ENCODE measurements around the gene ILRUN. TPM values are rescaled to one million over a fixed set of nuclear protein-coding genes. Genes with fewer than 3 reads are reported as not detected.
"Not testable (repeated sequence)": the region's sequence is repeated elsewhere in the genome, so short reads cannot be mapped to it uniquely, and the experiment has no call there.

Gene ILRUN
- total and polyA plus RNA-seq, 12 donors: 18.2 to 84.1 (median 67.5) TPM

DNA sequence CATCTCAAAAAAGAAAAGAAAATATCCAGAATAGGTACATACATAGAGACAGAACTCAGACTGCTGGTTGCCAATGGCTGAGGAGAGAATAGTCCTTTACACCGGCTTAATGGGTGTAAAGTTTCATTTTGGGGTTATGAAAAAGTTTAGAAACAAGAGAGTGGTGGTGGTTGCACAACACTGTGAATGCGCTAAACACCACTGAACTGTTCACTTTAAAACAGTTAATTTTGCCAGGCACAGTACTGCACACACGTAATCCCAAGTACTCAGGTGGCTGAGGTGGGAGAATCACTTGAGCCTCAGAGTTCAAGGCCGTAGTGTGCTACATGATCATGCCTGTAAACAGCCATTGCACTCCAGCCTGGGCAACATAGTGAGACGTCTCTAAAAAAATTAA lies 7.6 kb downstream of the ILRUN start:
- WGBS, 4 donors: 79 to 92% (median 84%) methylated on average over 5 of the region's 5 CpGs
- no peaks in the 10 kb centered on the region for H3K9me3 ChIP-seq (replicated peaks in 1 of 3)
- no peak overlapping the region for H3K4me3 ChIP-seq
- no peak for TF ChIP-seq POLR2A (IDR thresholded peaks at IDR 0.05)
- TF ChIP-seq, protein P1, sequence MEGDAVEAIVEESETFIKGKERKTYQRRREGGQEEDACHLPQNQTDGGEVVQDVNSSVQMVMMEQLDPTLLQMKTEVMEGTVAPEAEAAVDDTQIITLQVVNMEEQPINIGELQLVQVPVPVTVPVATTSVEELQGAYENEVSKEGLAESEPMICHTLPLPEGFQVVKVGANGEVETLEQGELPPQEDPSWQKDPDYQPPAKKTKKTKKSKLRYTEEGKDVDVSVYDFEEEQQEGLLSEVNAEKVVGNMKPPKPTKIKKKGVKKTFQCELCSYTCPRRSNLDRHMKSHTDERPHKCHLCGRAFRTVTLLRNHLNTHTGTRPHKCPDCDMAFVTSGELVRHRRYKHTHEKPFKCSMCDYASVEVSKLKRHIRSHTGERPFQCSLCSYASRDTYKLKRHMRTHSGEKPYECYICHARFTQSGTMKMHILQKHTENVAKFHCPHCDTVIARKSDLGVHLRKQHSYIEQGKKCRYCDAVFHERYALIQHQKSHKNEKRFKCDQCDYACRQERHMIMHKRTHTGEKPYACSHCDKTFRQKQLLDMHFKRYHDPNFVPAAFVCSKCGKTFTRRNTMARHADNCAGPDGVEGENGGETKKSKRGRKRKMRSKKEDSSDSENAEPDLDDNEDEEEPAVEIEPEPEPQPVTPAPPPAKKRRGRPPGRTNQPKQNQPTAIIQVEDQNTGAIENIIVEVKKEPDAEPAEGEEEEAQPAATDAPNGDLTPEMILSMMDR (IDR thresholded peaks at IDR 0.05): no peak
- intact Hi-C loops (cut with DNase I): no loop called here
- no peak overlapping the region for H3K27ac ChIP-seq
- H3K36me3 ChIP-seq (replicated peaks in 1 of 2): no peaks in the 10 kb centered on the region
- H3K27me3 ChIP-seq: no peaks in the 10 kb centered on the region
- no peak for DNase-seq
- H3K4me1 ChIP-seq (replicated peaks in 1 of 2): peaks cover 23 to 28% of the 10 kb centered on the region in 2 donors

DNA sequence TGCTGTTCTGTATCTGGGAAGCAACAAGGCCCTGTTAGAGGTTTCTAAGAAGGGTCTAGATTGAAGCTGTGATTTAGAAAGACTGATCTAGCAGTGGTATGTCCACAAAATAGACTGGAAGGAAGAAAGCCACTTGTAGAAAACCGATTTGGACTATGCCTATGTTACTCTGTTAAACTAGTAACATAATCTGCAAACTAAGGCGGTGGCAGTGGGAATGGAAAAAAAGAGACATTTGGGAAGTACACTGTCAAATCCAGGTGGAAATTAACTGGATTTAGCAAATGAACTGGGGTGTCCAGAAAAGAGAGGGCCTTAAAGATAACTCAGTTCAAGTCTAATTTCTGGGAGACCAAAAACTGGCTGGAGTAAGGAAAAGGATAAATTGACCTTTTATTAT lies 11.6 kb downstream of the ILRUN start:
- Histone ChIP-seq H3K27ac (no peak overlapping the region), H3K4me1 (replicated peaks in 1 of 2) (peaks cover 16 to 28% of the 10 kb centered on the region in 2 donors), H3K27me3 (no peaks in the 10 kb centered on the region), H3K36me3 (replicated peaks in 1 of 2) (no peaks in the 10 kb centered on the region), H3K9me3 (replicated peaks in 1 of 3) (no peaks in the 10 kb centered on the region), H3K4me3 (no peak overlapping the region)
- intact Hi-C loops (cut with DNase I): no loop called here
- no peak for DNase-seq
- TF ChIP-seq POLR2A (IDR thresholded peaks at IDR 0.05): no peak
- TF ChIP-seq, protein P1 (IDR thresholded peaks at IDR 0.05): no peak
- WGBS, 4 donors: 87 to 97% (median 91%) methylated on average over 2 of the region's 2 CpGs

DNA sequence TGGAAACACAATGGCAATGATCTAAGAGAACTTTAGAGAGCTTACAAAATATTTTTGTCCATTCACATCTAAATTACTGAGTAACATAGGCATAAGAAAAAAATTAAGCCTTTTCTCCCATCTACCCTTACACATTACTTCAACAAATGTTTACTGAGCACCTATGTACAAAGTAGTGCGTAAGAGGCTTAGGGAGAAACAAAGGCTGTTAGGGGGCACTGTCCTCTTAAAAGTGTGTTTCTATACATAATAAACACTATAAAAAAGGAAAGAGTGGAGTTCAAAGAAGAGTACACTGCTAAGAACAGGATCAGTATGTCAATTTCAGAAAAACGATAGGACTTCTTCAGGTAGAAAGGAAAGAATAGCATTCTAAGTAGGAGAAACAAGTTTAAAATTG lies 12.2 kb downstream of the ILRUN start:
- DNase-seq: no peak
- 81 to 92% (median 87%) methylated on average over 2 of the region's 2 CpGs for WGBS, 4 donors

DNA sequence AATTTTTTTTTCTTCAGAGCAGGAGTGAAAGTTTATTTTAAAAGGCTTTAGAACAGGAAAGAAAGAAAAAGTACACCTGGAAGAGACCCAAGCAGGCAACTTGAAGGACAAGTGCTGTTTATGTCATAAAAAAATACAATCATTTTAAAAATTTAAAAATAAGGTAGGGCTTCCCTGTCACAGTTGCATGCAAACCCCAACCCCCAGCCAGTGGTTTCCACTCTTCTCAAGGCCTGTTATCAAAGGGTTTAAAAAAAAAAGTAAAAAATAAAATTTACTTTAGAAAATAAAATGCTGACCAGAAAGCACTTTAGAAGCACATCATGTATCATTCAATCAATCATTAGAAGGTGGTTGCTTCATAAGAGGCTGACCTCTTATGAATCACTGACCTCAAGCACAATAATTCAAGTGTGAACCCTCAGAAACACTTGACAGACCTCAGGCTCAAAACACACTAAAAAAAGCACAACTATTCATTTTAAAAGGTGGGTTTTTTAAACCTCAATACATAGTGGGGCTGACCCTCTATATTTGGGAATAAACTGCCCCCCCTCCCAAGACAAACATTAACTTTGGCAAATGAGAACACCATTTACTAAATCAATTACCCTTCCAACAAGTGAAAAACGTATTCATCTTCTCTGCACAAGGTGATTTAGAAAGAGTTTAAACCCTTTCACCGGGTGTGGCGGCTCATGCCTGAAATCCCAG lies 15.6 kb downstream of the ILRUN start:
- H3K9me3 ChIP-seq (replicated peaks in 1 of 3): no peaks in the 10 kb centered on the region
- no peaks in the 10 kb centered on the region for H3K27me3 ChIP-seq
- TF ChIP-seq, protein P1 (IDR thresholded peaks at IDR 0.05): no peak
- no peak for TF ChIP-seq POLR2A (IDR thresholded peaks at IDR 0.05)
- H3K36me3 ChIP-seq (replicated peaks in 1 of 2): no peaks in the 10 kb centered on the region
- H3K4me1 ChIP-seq (replicated peaks in 1 of 2): peaks cover 8 to 27% of the 10 kb centered on the region in 2 donors
- DNase-seq: peak in 5 of 7 donors; percentile 50 to 68 (median 58)
- peak overlapping the region in 4 of 5 donors; percentile 30 to 57 (median 47) for H3K27ac ChIP-seq
- WGBS, 4 donors: 41 to 51% (median 44%) methylated on average over 3 of the region's 3 CpGs
- no peak overlapping the region for H3K4me3 ChIP-seq
- intact Hi-C loops (cut with DNase I): no loop called here

More for the DNA sequence above, 12.2 kb downstream of the ILRUN start:
- H3K36me3 ChIP-seq (replicated peaks in 1 of 2): no peaks in the 10 kb centered on the region
- peaks cover 15 to 27% of the 10 kb centered on the region in 2 donors for H3K4me1 ChIP-seq (replicated peaks in 1 of 2)
- H3K4me3 ChIP-seq: no peak overlapping the region
- TF ChIP-seq, protein P1 (IDR thresholded peaks at IDR 0.05): no peak
- no peaks in the 10 kb centered on the region for H3K27me3 ChIP-seq
- no peaks in the 10 kb centered on the region for H3K9me3 ChIP-seq (replicated peaks in 1 of 3)
- intact Hi-C loops (cut with DNase I): no loop called here
- H3K27ac ChIP-seq: no peak overlapping the region

DNA sequence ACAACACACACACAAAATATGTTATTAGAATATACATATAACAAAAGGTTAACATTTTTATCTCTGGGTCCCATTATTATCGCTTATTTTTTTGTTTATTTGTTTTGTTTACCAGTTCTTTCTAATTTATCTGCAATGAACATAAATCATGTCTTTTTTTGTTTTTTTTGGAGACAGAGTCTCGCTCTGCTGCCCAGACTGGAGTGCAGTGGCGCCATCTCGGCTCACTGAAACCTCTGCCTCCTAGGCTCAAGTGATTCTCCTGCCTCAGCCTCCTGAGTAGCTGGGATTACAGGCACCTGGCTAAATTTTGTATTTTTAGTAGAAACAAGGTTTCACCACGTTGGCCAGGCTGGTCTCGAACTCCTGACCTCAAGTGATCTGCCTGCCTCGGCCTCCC lies 16.3 kb downstream of the ILRUN start:
- H3K4me3 ChIP-seq; H3K36me3 ChIP-seq (replicated peaks in 1 of 2); DNase-seq; H3K27me3 ChIP-seq; H3K9me3 ChIP-seq (replicated peaks in 1 of 3); intact Hi-C loops (cut with DNase I): not testable (repeated sequence)
- Histone ChIP-seq H3K27ac (peak overlapping the region; percentile 32 to 51 (median 46)), H3K4me1 (replicated peaks in 1 of 2) (peaks cover 8 to 24% of the 10 kb centered on the region in 2 donors)
- WGBS, 4 donors: 27 to 45% (median 34%) methylated on average over 7 of the region's 7 CpGs

Data from adrenal gland (tissue), 12 donors.